Superior temporal gyrus (tissue), 1 donor: ENCODE data around the gene RALA.
"Not testable (repeated sequence)": the region's sequence is repeated elsewhere in the genome, so short reads cannot be mapped to it uniquely, and the experiment has no call there.

Experiments
- DNase-seq: peaks from one replicate; pipeline ENCODE4 v3.0.0-alpha.2; 2016; ENCODE audit errors: extremely low spot score

The RALA gene

DNA sequence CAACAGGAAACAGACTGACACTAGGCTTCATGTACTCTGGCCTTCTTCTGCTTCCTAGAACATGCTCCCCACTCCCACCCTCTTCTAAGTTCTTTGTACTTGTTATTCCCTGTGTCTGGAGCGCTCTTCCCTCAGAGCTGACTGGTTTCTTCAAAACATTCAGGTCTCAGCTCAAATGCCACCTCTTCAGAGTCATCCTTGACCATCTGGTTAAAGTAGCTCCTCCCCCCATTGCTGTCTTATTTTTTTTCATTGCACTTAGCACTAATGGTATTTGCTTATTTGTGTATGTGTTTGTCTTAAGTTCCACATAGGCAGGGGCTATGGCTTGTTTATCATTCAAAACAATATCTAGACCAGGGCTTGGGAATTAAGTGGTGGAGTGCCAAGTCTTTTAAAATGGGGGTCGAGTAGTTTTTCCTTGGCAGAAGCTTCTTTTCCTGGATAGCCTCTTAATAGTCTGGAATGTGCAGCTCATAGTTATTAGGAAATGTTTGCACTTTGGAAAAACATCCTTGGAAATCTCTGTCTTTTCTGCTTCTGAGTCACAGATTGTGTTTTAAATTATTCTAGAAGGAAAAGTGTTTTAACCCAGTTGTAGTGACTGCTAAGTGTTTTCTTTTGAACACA lies 60.0 kb downstream of the RALA start:
- DNase-seq, result no peak

- no peak for DNase-seq
Measured at GRCh38 chr7:39686261-39686924, 63.0 kb downstream of the RALA start.

GRCh38 chr7:39688611-39689480 lies 65.5 kb downstream of the RALA start:
- DNase-seq, result no peak

DNA sequence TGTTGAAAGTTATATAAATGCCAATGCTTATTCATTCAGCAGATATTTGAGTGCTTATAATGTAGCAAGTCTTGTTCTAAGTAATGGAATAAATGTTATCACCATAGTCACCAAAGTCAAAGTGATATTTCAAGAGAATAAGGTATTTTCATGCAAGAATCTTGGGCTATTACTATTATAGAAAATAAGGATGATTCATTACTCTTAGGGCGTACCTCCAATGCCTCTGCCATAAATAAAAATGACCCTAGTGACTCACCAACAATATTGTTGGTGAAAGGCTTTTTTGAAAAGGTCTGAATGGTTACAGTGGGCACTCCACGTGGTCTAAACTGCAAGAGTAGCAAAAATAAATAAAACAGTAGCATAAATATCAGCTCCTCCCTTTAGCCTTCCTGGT lies 68.4 kb downstream of the RALA start:
- no peak for DNase-seq

DNA sequence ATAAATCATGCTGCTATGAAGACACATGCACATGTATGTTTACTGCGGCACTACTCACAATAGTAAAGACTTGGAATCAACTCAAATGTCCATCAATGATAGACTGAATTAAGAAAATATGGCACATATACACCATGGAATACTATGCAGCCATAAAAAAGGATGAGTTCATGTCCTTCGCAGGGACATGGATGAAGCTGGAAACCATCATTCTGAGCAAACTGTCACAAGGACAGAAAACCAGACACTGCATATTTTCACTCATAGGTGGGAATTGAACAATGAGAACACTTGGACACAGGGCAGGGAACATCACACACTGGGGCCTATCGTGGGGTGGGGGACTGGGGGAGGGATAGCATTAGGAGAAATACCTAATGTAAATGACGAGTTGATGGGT lies 69.7 kb downstream of the RALA start:
- not testable (repeated sequence) for DNase-seq

- no peak for DNase-seq
Measured at GRCh38 chr7:39693812-39694211, 70.4 kb downstream of the RALA start.

DNA sequence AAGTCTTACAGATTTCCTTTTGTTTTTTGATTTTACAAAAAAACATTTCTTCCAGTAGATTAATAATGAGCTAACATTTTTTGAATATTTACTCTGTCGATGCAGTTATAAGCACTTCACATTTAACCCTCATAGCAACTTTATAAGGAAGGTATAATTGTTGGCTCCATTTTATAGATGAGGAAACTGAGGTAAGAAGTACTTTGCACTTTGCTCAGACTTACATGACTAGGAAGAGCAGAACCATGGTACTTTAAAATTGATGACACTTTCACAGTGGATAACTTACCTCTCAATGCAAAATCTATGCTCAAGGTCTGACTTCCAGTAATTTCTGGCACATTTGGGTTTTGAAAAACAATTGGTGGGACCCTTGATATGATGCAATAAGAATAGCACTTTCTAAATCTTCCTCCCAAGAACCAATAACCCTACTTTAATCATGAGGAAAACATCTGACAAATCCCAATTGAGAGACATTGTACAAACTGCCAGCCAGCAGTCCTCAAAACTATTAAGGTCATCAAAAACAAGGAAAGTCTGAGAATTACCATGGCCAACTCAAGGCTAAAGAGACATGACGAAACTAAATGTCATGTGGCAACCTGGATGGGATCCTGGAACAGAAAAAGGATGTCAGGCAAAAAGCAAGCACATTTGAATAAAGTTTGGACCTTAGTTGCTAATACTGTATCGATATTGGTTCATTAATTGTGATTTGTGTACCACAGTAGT lies 72.6 kb downstream of the RALA start:
- DNase-seq, result no peak

- no peak for DNase-seq
Measured at GRCh38 chr7:39696631-39697030, 73.3 kb downstream of the RALA start.

GRCh38 chr7:39697483-39697882 lies 74.1 kb downstream of the RALA start:
- DNase-seq, result no peak

GRCh38 chr7:39700165-39700564 lies 76.8 kb downstream of the RALA start:
- no peak for DNase-seq

GRCh38 chr7:39700932-39701331 lies 77.6 kb downstream of the RALA start:
- DNase-seq, result no peak

- no peak for DNase-seq
Measured at GRCh38 chr7:39702133-39702532, 78.8 kb downstream of the RALA start.

- no peak for DNase-seq
Measured at GRCh38 chr7:39703144-39703543, 79.8 kb downstream of the RALA start.

GRCh38 chr7:39709029-39709428 lies 85.7 kb downstream of the RALA start:
- no peak for DNase-seq

GRCh38 chr7:39709768-39710311 lies 86.5 kb downstream of the RALA start:
- no peak for DNase-seq

DNA sequence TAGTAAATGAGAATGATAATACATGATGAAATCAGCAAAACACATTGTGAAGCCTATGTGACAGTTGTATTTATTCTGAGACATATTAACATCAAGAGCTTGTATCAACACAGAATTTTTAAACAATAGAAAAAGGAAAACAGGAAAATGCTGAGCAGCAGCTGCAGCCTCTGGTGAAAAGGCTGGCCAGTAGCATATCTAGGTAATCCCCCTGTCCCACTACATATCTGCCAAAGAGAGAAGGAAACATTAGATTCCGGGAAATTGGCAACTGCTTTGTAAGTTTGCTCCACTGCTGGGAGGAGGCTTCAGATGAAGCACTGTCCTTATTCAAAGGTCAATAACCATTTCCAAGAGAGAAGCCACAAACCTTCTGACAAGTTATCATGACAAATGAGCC lies 89.4 kb downstream of the RALA start:
- DNase-seq, result no peak

GRCh38 chr7:39714447-39715091 lies 91.2 kb downstream of the RALA start:
- no peak for DNase-seq

GRCh38 chr7:39720586-39720985 lies 97.2 kb downstream of the RALA start:
- no peak for DNase-seq

DNA sequence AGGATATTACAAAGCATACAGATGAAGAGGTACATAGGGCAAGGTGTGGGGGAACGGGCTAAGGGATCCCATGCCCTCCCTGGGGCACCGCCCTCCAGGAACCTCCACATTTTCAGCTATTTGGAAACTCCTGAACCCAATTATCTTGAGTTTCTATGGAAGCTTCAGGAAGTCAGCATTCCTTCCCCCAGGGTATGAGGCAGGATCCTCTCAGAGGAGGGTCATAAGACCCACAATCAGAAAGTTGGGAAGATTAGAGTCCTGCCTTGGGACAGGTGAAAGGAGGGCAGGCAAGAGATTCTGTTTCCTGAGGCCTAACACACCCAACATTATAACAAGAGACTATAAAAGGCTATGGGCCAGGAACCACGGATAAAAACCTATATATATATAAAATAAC lies 98.0 kb downstream of the RALA start:
- DNase-seq, result no peak

- no peak for DNase-seq
Measured at GRCh38 chr7:39721919-39722597, 98.7 kb downstream of the RALA start.
